Lung (tissue), 12 donors: ENCODE data around the gene ERC2. TPM values are rescaled to one million over a fixed set of nuclear protein-coding genes. Genes with fewer than 3 reads are reported as not detected.

ENCODE experiments used
- ATAC-seq: fragments of 200-7000 bp; cut with Tn5 transposase; one replicate; pipeline ENCODE4 v1.9.1; 2020; ENCODE audit warnings: moderate number of reproducible peaks; ENCODE audit not compliant: insufficient read depth, low FRiP score
- DNase-seq, 3 donors: peaks; one replicate each; pipeline ENCODE4 v3.0.0-alpha.2; 2013 to 2017
- H3K27ac ChIP-seq, 2 donors: one replicate each; pipeline ENCODE4 v1.5.1; 2013; ENCODE audit warnings: mild to moderate bottlenecking in 2 of 2, moderate library complexity in 2 of 2, control low read depth in 1 of 2, inconsistent platforms in 1 of 2, low read depth in 1 of 2, low read length in 1 of 2
- H3K27me3 ChIP-seq, 3 donors: one replicate each; pipeline ENCODE4 v1.5.1; 2013; ENCODE audit warnings: low read length in 2 of 3; ENCODE audit not compliant: control insufficient read depth in 3 of 3, insufficient read depth in 3 of 3
- H3K36me3 ChIP-seq, 4 donors: one replicate each; pipeline ENCODE4 v1.5.1; 2013; ENCODE audit warnings: low read length in 4 of 4, mild to moderate bottlenecking in 1 of 4, moderate library complexity in 1 of 4; ENCODE audit not compliant: control insufficient read depth in 4 of 4, insufficient read depth in 4 of 4
- H3K4me1 ChIP-seq, 5 donors: one replicate each; pipeline ENCODE4 v1.5.1; 2013; ENCODE audit warnings: low read length in 5 of 5, mild to moderate bottlenecking in 2 of 5, moderate library complexity in 1 of 5; ENCODE audit not compliant: control insufficient read depth in 5 of 5, insufficient read depth in 5 of 5
- H3K4me3 ChIP-seq: one replicate; pipeline ENCODE4 v1.5.1; 2013; ENCODE audit warnings: mild to moderate bottlenecking, control low read depth, moderate library complexity
- H3K9ac ChIP-seq, 2 donors: one replicate each; pipeline ENCODE4 v1.5.1; 2013; ENCODE audit warnings: low read length in 2 of 2, control low read depth in 1 of 2; ENCODE audit not compliant: insufficient read depth in 1 of 2
- H3K9me3 ChIP-seq, 4 donors: one replicate each; pipeline ENCODE4 v1.5.1; 2013; ENCODE audit warnings: low read length in 3 of 4, mild to moderate bottlenecking in 1 of 4, moderate library complexity in 1 of 4; ENCODE audit not compliant: control insufficient read depth in 4 of 4, insufficient read depth in 3 of 4
- CTCF ChIP-seq: IDR thresholded peaks from 2 replicates; pipeline ENCODE4 v1.5.1; 2012; ENCODE audit warnings: mild to moderate bottlenecking; ENCODE audit errors: control extremely low read depth, extremely low read depth
- WGBS, 2 donors: extraction: QIAGEN DNeasy Blood & Tissue Kit; methylation state at CpG; one replicate each; pipeline ENCODE4 v1.1.7; 2013; 5-methylcytosine and 5-hydroxymethylcytosine counted together
- polyA plus RNA-seq, 2 donors: library from polyadenylated mRNA; stranded (reverse); fragments of 200-250 nt; gene quantifications; one replicate each; pipeline ENCODE4 v1.2.1, GENCODE V29; 2013
- total RNA-seq, 2 donors: library from RNA; depleted of rRNA in 1 of 2; stranded (reverse); fragments of >200 nt in 1 of 2; gene quantifications; one replicate each; pipeline ENCODE4 v1.2.1, GENCODE V29; 2014 to 2021
- donor health status: control.
- donor health status: control.
- donor health status: Bipolar disorder and iron deficiency.
- donor health status: healthy.
- donor health status: DM: yes; HTN: yes; CAD: no.

Gene ERC2
- total and polyA plus RNA-seq, 4 donors, result 0.20 to 3.5 (median 0.97) TPM

GRCh38 chr3:55742022-55742831 lies 726.0 kb downstream of the ERC2 start:
- H3K27me3 ChIP-seq, result no peaks in the 10 kb centered on the region
- H3K4me1 ChIP-seq, result peaks cover 0 to 4% (median 0%) of the 10 kb centered on the region in 5 donors
- no peak overlapping the region for H3K4me3 ChIP-seq
- H3K9ac ChIP-seq, result no peak overlapping the region
- DNase-seq, result no peak
- no peak for ATAC-seq
- WGBS, 2 donors, result 76 to 84% methylated on average over 4 of the region's 4 CpGs
- TF ChIP-seq CTCF, result no peak
- no peaks in the 10 kb centered on the region for H3K36me3 ChIP-seq
- H3K27ac ChIP-seq, result no peak overlapping the region
- H3K9me3 ChIP-seq, result no peaks in the 10 kb centered on the region

- H3K9me3 ChIP-seq, result no peaks in the 10 kb centered on the region
- H3K27ac ChIP-seq, result no peak overlapping the region
- ATAC-seq (no peak), DNase-seq (no peak)
- no peak overlapping the region for H3K9ac ChIP-seq
- peaks cover 0 to 4% (median 0%) of the 10 kb centered on the region in 5 donors for H3K4me1 ChIP-seq
- H3K27me3 ChIP-seq, result no peaks in the 10 kb centered on the region
- no peak for TF ChIP-seq CTCF
- no peak overlapping the region for H3K4me3 ChIP-seq
- WGBS, 2 donors, result 83 to 91% methylated on average over 5 of the region's 5 CpGs
- no peaks in the 10 kb centered on the region for H3K36me3 ChIP-seq
Measured at GRCh38 chr3:55737186-55737585, 731.1 kb downstream of the ERC2 start.

GRCh38 chr3:55735976-55736375 lies 732.3 kb downstream of the ERC2 start:
- no peak for TF ChIP-seq CTCF
- Histone ChIP-seq H3K27me3 (no peaks in the 10 kb centered on the region), H3K4me3 (no peak overlapping the region), H3K27ac (no peak overlapping the region), H3K9ac (no peak overlapping the region), H3K36me3 (no peaks in the 10 kb centered on the region), H3K4me1 (no peaks in the 10 kb centered on the region), H3K9me3 (no peaks in the 10 kb centered on the region)
- 74 to 77% methylated on average over 3 of the region's 3 CpGs for WGBS, 2 donors
- DNase-seq (no peak), ATAC-seq (no peak)
